GM13976 (cell line): ENCODE data around the gene HOXA4.

Source experiments
- DNase-seq: peaks from one replicate; pipeline ENCODE4 v3.0.0; 2012; ENCODE audit warnings: low spot score
- CTCF ChIP-seq: IDR thresholded peaks from 2 replicates; pipeline ENCODE4 v1.5.1; 2012; ENCODE audit warnings: borderline replicate concordance, mild to moderate bottlenecking; ENCODE audit not compliant: insufficient read depth; ENCODE audit errors: extremely low read depth, missing control alignments, control extremely low read depth
- in situ Hi-C: fragments of 300-500 bp; cut with MboI; formaldehyde crosslinking; loops from one replicate; pipeline ENCODE4 v1.12.0; 2022; ENCODE audit warnings: low sequenced_read_pairs, mixed read lengths, inconsistent platforms; ENCODE audit not compliant: unreplicated experiment

The HOXA4 gene

GRCh38 chr7:27101957-27102580 lies 28.5 kb downstream of the HOXA4 start:
- in situ Hi-C loops, result no loop called here
- TF ChIP-seq CTCF, result no peak
- no peak for DNase-seq

GRCh38 chr7:27101171-27101956 lies 29.2 kb downstream of the HOXA4 start:
- no peak for DNase-seq
- TF ChIP-seq CTCF, result no peak
- in situ Hi-C loops, result no loop called here

- no peak for TF ChIP-seq CTCF
- in situ Hi-C loops, result no loop called here
- no peak for DNase-seq
Observed at GRCh38 chr7:27100694-27101170, 29.8 kb downstream of the HOXA4 start.

- DNase-seq, result no peak
- in situ Hi-C loops, result no loop called here
- no peak for TF ChIP-seq CTCF
Observed at GRCh38 chr7:27099453-27100370, 30.8 kb downstream of the HOXA4 start.

GRCh38 chr7:27098578-27099451 lies 31.7 kb downstream of the HOXA4 start:
- DNase-seq, result no peak
- TF ChIP-seq CTCF, result no peak
- in situ Hi-C loops, result no loop called here
